K562 (cell line): ENCODE measurements around the gene PLPPR2. TPM values are rescaled to one million over a fixed set of nuclear protein-coding genes. Genes with fewer than 3 reads are reported as not detected.

ENCODE experiments used
- ATAC-seq: fragments of 200-7000 bp; cut with Tn5 transposase; 3 replicates; pipeline ENCODE4 v1.9.1; 2020; ENCODE audit warnings: moderate library complexity
- BruUV-seq: library from RNA; stranded (reverse); fragments of 400-500 nt; replicated peaks from 2 replicates; lab custom pipeline; 2021; lab: Mats Ljungman, UMichigan
- CTCF ChIA-PET: fragments of 300-600 bp; formaldehyde crosslinking; extraction: SDS; loops from one replicate; lab custom pipeline; 2021; ENCODE audit warnings: low intra/inter-chr PET ratio; lab: Yijun Ruan, JAX
- POLR2A ChIA-PET: fragments of 300-600, 350-650 bp; sonication (Branson Sonifier 250); formaldehyde crosslinking; extraction: SDS; loops from one replicate; lab custom pipeline; 2021; ENCODE audit warnings: antibody characterized with exemption, inconsistent platforms; lab: Yijun Ruan, JAX
- DNase-seq, 4 experiments: peaks; one replicate each; pipeline versions ENCODE4 v3.0.0 to v3.0.0-alpha.2; 2011 to 2018; ENCODE audit warnings: low spot score in 3 of 4, mixed read lengths in 3 of 4; ENCODE audit errors: extremely low read depth in 1 of 4
- FAIRE-seq: peaks from 2 replicates; lab custom pipeline; 2011; peaks lifted over from hg19 to GRCh38; lab: Jason Lieb, UNC
- H2AFZ ChIP-seq: 2 replicates; pipeline ENCODE4 v1.6.0; 2011; ENCODE audit warnings: low read depth, low read length, control low read depth, inconsistent platforms
- H3K27ac ChIP-seq: fragments of 200-600 bp; 3 replicates; pipeline ENCODE4 v1.8.0; 2011; ENCODE audit warnings: low read depth, mild to moderate bottlenecking, control low read depth, inconsistent platforms, low read length, moderate library complexity, mixed read lengths; ENCODE audit errors: extremely low read depth
- H3K27me3 ChIP-seq, 2 experiments: fragments of 300-600 bp in 1 of 2; 2 replicates in 1 of 2; 3 replicates in 1 of 2; pipeline versions ENCODE4 v1.6.0 to v1.8.0; 2011; ENCODE audit warnings: inconsistent platforms in 2 of 2, low read length in 2 of 2, mild to moderate bottlenecking in 1 of 2, mixed read lengths in 1 of 2, moderate library complexity in 1 of 2; ENCODE audit not compliant: control insufficient read depth in 2 of 2, insufficient read depth in 2 of 2
- H3K36me3 ChIP-seq: fragments of 300-600 bp; 3 replicates; pipeline ENCODE4 v1.8.0; 2011; ENCODE audit warnings: mild to moderate bottlenecking, low read length, inconsistent platforms; ENCODE audit not compliant: control insufficient read depth, insufficient read depth
- H3K4me1 ChIP-seq, 2 experiments: fragments of 200-600 bp in 1 of 2; replicated peaks in 1 of 2; 2 replicates in 1 of 2; 3 replicates in 1 of 2; pipeline versions ENCODE4 v1.5.1 to v1.8.0; 2011; ENCODE audit warnings: inconsistent platforms in 2 of 2, low read length in 2 of 2, mild to moderate bottlenecking in 1 of 2, mixed read lengths in 1 of 2, moderate library complexity in 1 of 2; ENCODE audit not compliant: control insufficient read depth in 2 of 2, insufficient read depth in 2 of 2
- H3K4me2 ChIP-seq: 2 replicates; pipeline ENCODE4 v1.6.1; 2011; ENCODE audit warnings: low read length, control low read depth, inconsistent platforms, mixed read lengths; ENCODE audit not compliant: insufficient read depth
- H3K4me3 ChIP-seq: fragments of 200-600 bp; sonication (generic), shearing (Covaris generic); 2 replicates; pipeline ENCODE4 v1.5.1; 2016; ENCODE audit warnings: control low read depth, inconsistent platforms
- H3K79me2 ChIP-seq: fragments of 200-600 bp; 3 replicates; pipeline ENCODE4 v1.8.0; 2011; ENCODE audit warnings: low read length, inconsistent platforms; ENCODE audit not compliant: control insufficient read depth, insufficient read depth
- H3K9ac ChIP-seq, 2 experiments: 2 replicates each; pipeline versions ENCODE4 v1.6.0 to v1.6.1; 2011; ENCODE audit warnings: low read depth in 2 of 2, low read length in 2 of 2, control low read depth in 1 of 2, inconsistent platforms in 1 of 2, mild to moderate bottlenecking in 1 of 2, mixed read lengths in 1 of 2; ENCODE audit not compliant: insufficient read depth in 1 of 2
- H3K9me1 ChIP-seq: one replicate; pipeline ENCODE4 v1.6.0; 2011; ENCODE audit warnings: inconsistent platforms, mild to moderate bottlenecking, low read length, moderate library complexity; ENCODE audit not compliant: control insufficient read depth, insufficient read depth
- H3K9me3 ChIP-seq: replicated peaks from 2 replicates; pipeline ENCODE4 v1.5.1; 2011; ENCODE audit warnings: low read depth, low read length, inconsistent platforms; ENCODE audit not compliant: control insufficient read depth, insufficient read depth
- H4K20me1 ChIP-seq: replicated peaks from 2 replicates; pipeline ENCODE4 v1.6.1; 2011; ENCODE audit warnings: low read length, inconsistent platforms, mixed read lengths; ENCODE audit not compliant: control insufficient read depth, insufficient read depth
- BRF1 ChIP-seq: IDR thresholded peaks from 3 replicates; pipeline ENCODE4 v1.6.1; 2011; ENCODE audit warnings: borderline replicate concordance, mild to moderate bottlenecking; ENCODE audit not compliant: insufficient read length; ENCODE audit errors: extremely low read depth
- CEBPG ChIP-seq, 3 experiments: fragments of 200-800 bp in 1 of 3; sonication (Bioruptor generic) in 1 of 3; sonication (generic) in 1 of 3; formaldehyde crosslinking in 1 of 3; IDR thresholded peaks in 2 of 3; conservative IDR thresholded peaks in 1 of 3; 2 replicates each; pipeline versions ENCODE4 v1.6.1 to v1.8.0; 2016 to 2022; ENCODE audit warnings: missing compliant biosample characterization in 2 of 3, missing genetic modification characterization in 2 of 3, mild to moderate bottlenecking in 1 of 3, missing genetic modification reagents in 1 of 3
- NRF1 ChIP-seq, 2 experiments: fragments of 450-650 bp; IDR thresholded peaks in 1 of 2; conservative IDR thresholded peaks in 1 of 2; 2 replicates each; pipeline ENCODE4 v1.6.1; 2014; ENCODE audit warnings: mild to moderate bottlenecking in 2 of 2
- RB1 ChIP-seq: fragments of 450-650 bp; IDR thresholded peaks from 2 replicates; pipeline ENCODE4 v1.6.1; 2017; ENCODE audit warnings: low read depth, mild to moderate bottlenecking
- TAL1 ChIP-seq: fragments of 450-650 bp; IDR thresholded peaks from 2 replicates; pipeline ENCODE4 v1.6.1; 2016; ENCODE audit warnings: mild to moderate bottlenecking
- ZBTB1 ChIP-seq: sonication (generic); formaldehyde crosslinking; IDR thresholded peaks from 2 replicates; pipeline ENCODE4 v1.8.1; 2023; ENCODE audit warnings: missing genetic modification reagents, low read depth, mild to moderate bottlenecking, borderline replicate concordance
- ZNF140 ChIP-seq: fragments of 250-450 bp; sonication (Bioruptor Pico); IDR thresholded peaks from 2 replicates; pipeline ENCODE4 v1.8.0; 2021; ENCODE audit warnings: moderate library complexity, mild to moderate bottlenecking, inconsistent platforms
- WGBS: fragments of 100-300 bp; shearing (Covaris generic); methylation state at CpG from one replicate; pipeline ENCODE4 v1.1.6; 2016; ENCODE audit warnings: low coverage, mixed read lengths; ENCODE audit not compliant: insufficient coverage; ENCODE audit errors: missing lambda C conversion rate; 5-methylcytosine and 5-hydroxymethylcytosine counted together
- in situ Hi-C: fragments of 300-500 bp; cut with MboI; formaldehyde crosslinking; loops from 4 replicates; pipeline ENCODE4 v1.15.0; 2018; ENCODE audit warnings: inconsistent platforms, mixed read lengths
- intact Hi-C: fragments of 100-400 bp; cut with micrococcal nuclease; formaldehyde crosslinking; loops from 2 replicates; pipeline ENCODE4 v1.14.2; 2022
- polyA plus RNA-seq, 8 experiments: library from polyadenylated mRNA; depleted of rRNA in 4 of 8; stranded (reverse) in 5 of 8; unstranded in 3 of 8; fragments of >200 nt; fragmentation: Nextera tagmentation in 2 of 8; fragmentation: Illumina TruSeq in 1 of 8; extraction: Ambion mirVana in 2 of 8; extraction: Trizol in 1 of 8; gene quantifications; 2 replicates each; pipeline versions ENCODE4 v1.2.1 to v1.2.3, GENCODE V29; 2011 to 2014; ENCODE audit warnings: inconsistent platforms in 1 of 8, missing spikeins in 1 of 8
- total RNA-seq, 7 experiments: library from RNA; depleted of rRNA in 6 of 7; stranded (reverse); fragments of >200 nt in 6 of 7; fragmentation: Illumina TruSeq in 2 of 7; extraction: Trizol in 2 of 7; gene quantifications; 2 replicates each; pipeline versions ENCODE4 v1.2.1 to v1.2.3, GENCODE V29; 2011 to 2021; ENCODE audit warnings: low replicate concordance in 1 of 7
- TF ChIP-seq, protein P1 (sequence below): fragments of 450-650 bp; IDR thresholded peaks from 2 replicates; pipeline ENCODE4 v1.6.1; 2018; ENCODE audit warnings: mild to moderate bottlenecking, low read depth; ENCODE audit not compliant: partially characterized antibody
- TF ChIP-seq, protein P2 (sequence below): fragments of 450-650 bp; IDR thresholded peaks from 2 replicates; pipeline ENCODE4 v1.6.1; 2017; ENCODE audit warnings: antibody characterized with exemption, mild to moderate bottlenecking
- TF ChIP-seq, protein P3 (sequence below): fragments of 250-450 bp; sonication (Bioruptor Pico); IDR thresholded peaks from 2 replicates; pipeline ENCODE4 v1.4.0; 2020

Gene PLPPR2
- total and polyA plus RNA-seq, 9 of the 15 experiments (the other 6 are each of a cell fraction or from before 2014, with no cell fraction given), result 0.49 to 15.9 (median 3.4) TPM

DNA sequence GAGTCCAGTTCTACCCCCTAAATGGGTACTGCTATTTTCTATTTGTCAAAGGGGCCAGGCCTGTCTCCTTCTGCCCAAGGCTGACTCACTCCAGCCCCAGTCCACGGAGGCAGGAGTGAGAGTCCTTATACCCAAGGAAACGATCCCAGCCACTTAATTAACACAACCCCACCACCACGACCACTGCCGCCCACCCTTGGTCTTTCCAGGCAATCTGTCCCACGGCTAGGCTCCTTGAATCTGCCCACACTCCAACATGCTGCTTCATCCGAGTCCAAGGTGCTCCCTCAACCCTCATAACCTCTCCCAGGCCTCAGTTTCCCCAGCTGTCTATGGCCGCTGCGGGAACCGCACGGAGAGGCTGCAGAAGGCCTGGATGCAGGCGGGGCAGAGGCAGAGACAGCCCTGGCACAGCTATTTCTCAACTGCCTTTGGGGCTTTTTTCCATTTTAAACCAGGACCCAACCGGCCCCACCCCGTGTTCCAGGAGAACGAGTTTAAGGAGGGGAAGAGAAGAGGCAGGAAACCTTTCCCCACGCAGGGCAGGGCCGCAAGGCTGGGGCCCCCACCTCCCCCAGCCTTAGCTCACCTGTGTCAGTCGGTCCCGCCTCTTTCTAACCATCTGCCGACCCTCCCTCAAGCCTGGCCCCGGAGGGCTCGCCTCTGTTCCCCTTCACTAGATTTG lies 16.5 kb upstream of the PLPPR2 start (continued):
- TF ChIP-seq CEBPG (CRISPR knock-in tag; IDR thresholded peaks at IDR 0.05), result no peak
- TF ChIP-seq CEBPG (tag; conservative IDR thresholded peaks at IDR 0.05 in 1 of 2, IDR thresholded peaks at IDR 0.05 in 1 of 2), result no peak
- TF ChIP-seq ZNF140 (CRISPR knock-in tag), result no peak

DNA sequence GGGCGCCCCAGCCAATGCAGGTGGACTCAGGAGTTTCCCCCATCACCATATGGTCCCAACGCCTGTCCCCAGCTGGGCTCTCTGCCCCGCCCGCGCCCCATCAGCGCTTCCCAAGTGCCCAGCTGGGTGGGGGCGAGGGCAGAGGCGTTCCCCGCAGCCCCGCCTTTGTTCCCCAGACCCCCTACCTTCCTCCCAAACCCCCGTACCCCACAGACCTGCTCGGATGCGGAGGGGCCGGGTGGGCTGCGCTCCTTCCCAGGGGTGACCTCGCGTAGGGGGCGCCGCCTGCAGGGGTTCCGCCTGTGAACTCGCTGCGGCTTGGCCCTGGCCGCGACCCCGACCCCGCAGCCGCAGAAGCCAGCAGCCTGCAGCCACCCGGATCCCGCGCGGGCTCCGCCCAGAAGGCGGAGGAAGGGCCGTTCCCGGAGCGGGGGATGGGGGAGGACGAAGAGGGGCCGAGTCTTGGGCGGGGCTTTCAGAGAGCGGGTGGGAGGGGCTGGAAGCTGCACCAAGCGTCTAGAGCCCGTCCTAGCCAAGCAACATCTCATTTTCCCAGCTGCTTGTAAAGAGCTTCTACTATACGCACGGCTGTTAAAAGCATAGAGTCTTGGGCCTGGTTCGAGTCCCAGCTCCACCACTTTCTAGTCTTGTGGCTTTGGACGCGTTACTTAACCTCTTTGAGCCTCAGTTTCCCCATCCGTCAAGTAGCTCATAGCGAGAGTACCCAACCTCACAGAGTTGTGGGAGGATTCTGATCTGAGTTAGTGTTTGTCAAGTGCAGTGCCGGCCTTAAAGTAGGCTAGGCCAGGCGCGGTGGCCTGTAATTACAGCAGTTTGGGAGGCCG lies 15.8 kb upstream of the PLPPR2 start, which contains the start of gene RAB3D:
RAB3D (minus strand) TSS at position 404 of the 845 bp plus-strand sequence. CDS start 2,258 bp downstream, outside the sequence.
- Histone ChIP-seq H3K4me3 (peak within 1 kb of the TSS; percentile 40), H3K79me2 (no peaks in the 10 kb centered on the region), H3K9me1 (no peaks in the 10 kb centered on the region), H3K9me3 (peaks cover 5% of the 10 kb centered on the region; the same call in 1 of the 2 replicates), H2AFZ (peak within 1 kb of the TSS; percentile 85), H3K27ac (no peak within 1 kb of the TSS; the same call in 2 of the 3 replicates), H4K20me1 (no peaks in the 10 kb centered on the region), H3K4me1 (peaks cover 11 to 37% of the 10 kb centered on the region in 2 experiments; a peak in 4 of 5 replicates), H3K9ac (peak within 1 kb of the TSS in 1 of 2 experiments; percentile 84; a peak in 2 of 4 replicates), H3K4me2 (peak within 1 kb of the TSS; percentile 88), H3K36me3 (no peaks in the 10 kb centered on the region), H3K27me3 (no peaks in the 10 kb centered on the region)
- DNase-seq, result peak; percentile 94 to 98 (median 98)
- CTCF ChIA-PET, result no interaction called here
- peak; percentile 92 for FAIRE-seq
- 9% methylated on average over 31 of the region's 53 CpGs for WGBS
- in situ Hi-C loops (no loop called here), intact Hi-C loops (no loop called here)
- no TSS peak for BruUV-seq
- ATAC-seq, result peak; percentile 99
- POLR2A ChIA-PET, result interaction anchor here (0.6 to 1.4 kb wide), 5 partner anchors 10 to 214 kb away, joined by 3 to 5 read pairs (median 3); partner anchors contain the start of gene SWSAP1
- TF ChIP-seq TAL1, result no peak
- peak; percentile 62; the same call in 1 of the 2 replicates for TF ChIP-seq RB1
- no peak for TF ChIP-seq ZBTB1
- TF ChIP-seq NRF1 (conservative IDR thresholded peaks at IDR 0.05 in 1 of 2, IDR thresholded peaks at IDR 0.05 in 1 of 2), result peak; percentile 39 to 46; a peak in 3 of 4 replicates
- TF ChIP-seq, protein P1, sequence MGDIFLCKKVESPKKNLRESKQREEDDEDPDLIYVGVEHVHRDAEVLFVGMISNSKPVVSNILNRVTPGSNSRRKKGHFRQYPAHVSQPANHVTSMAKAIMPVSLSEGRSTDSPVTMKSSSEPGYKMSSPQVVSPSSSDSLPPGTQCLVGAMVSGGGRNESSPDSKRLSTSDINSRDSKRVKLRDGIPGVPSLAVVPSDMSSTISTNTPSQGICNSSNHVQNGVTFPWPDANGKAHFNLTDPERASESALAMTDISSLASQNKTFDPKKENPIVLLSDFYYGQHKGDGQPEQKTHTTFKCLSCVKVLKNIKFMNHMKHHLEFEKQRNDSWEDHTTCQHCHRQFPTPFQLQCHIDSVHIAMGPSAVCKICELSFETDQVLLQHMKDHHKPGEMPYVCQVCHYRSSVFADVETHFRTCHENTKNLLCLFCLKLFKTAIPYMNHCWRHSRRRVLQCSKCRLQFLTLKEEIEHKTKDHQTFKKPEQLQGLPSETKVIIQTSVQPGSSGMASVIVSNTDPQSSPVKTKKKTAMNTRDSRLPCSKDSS, result no peak
- TF ChIP-seq, protein P2, sequence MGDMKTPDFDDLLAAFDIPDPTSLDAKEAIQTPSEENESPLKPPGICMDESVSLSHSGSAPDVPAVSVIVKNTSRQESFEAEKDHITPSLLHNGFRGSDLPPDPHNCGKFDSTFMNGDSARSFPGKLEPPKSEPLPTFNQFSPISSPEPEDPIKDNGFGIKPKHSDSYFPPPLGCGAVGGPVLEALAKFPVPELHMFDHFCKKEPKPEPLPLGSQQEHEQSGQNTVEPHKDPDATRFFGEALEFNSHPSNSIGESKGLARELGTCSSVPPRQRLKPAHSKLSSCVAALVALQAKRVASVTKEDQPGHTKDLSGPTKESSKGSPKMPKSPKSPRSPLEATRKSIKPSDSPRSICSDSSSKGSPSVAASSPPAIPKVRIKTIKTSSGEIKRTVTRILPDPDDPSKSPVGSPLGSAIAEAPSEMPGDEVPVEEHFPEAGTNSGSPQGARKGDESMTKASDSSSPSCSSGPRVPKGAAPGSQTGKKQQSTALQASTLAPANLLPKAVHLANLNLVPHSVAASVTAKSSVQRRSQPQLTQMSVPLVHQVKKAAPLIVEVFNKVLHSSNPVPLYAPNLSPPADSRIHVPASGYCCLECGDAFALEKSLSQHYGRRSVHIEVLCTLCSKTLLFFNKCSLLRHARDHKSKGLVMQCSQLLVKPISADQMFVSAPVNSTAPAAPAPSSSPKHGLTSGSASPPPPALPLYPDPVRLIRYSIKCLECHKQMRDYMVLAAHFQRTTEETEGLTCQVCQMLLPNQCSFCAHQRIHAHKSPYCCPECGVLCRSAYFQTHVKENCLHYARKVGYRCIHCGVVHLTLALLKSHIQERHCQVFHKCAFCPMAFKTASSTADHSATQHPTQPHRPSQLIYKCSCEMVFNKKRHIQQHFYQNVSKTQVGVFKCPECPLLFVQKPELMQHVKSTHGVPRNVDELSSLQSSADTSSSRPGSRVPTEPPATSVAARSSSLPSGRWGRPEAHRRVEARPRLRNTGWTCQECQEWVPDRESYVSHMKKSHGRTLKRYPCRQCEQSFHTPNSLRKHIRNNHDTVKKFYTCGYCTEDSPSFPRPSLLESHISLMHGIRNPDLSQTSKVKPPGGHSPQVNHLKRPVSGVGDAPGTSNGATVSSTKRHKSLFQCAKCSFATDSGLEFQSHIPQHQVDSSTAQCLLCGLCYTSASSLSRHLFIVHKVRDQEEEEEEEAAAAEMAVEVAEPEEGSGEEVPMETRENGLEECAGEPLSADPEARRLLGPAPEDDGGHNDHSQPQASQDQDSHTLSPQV, result no peak
- TF ChIP-seq BRF1, result no peak
- TF ChIP-seq, protein P3, sequence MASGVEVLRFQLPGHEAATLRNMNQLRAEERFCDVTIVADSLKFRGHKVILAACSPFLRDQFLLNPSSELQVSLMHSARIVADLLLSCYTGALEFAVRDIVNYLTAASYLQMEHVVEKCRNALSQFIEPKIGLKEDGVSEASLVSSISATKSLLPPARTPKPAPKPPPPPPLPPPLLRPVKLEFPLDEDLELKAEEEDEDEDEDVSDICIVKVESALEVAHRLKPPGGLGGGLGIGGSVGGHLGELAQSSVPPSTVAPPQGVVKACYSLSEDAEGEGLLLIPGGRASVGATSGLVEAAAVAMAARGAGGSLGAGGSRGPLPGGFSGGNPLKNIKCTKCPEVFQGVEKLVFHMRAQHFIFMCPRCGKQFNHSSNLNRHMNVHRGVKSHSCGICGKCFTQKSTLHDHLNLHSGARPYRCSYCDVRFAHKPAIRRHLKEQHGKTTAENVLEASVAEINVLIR, result no peak
